Measurements from ENCODE around the gene QRSL1.
A peak's percentile ranks its signal among the peaks of the same experiment; 100 is the strongest.
"Not testable (repeated sequence)": the region's sequence is repeated elsewhere in the genome, so short reads cannot be mapped to it uniquely, and the experiment has no call there.

The QRSL1 gene

DNA sequence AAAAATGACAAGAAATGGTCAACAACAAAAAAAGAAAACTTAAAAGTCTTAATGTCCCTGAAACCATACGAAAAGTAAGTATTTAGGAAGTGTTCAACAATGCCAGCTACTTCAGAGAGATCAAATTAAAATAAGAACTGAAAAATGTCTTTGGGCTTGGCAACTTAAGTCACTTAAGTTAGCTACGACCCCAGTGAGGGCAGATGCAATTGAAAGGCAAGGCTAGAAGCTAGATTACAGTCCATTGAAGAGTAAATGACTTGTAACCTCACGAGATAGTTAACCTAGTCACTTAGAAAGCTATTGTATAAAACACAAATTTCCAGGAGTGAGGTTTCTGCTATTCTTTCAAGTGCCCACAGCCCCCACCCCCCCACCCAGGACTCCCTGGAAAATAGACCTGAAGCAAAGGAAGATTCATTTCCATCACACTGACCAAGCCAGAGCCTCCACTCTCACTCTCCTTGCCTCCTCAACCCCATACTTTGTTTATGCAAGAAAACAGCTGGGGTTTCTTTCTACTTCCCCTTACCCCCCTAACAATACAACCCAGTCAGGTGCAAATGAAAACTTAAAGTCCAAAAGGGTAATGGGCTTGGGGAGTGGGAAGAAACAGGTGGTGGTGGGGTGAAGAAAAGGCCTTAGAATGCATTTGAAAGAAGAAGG lies 14.7 kb upstream of the QRSL1 start:
- Mint-ChIP-seq H3K4me1 (ENCODE audit: low read depth) (peaks cover 20% of the 10 kb centered on the region), H3K9me3 (no peaks in the 10 kb centered on the region), H3K4me3 (no peak overlapping the region), H3K27ac (no peak overlapping the region), H3K36me3 (ENCODE audit: low read depth) (peaks cover 17% of the 10 kb centered on the region), H3K27me3 (ENCODE audit: low read depth) (no peaks in the 10 kb centered on the region)

DNA sequence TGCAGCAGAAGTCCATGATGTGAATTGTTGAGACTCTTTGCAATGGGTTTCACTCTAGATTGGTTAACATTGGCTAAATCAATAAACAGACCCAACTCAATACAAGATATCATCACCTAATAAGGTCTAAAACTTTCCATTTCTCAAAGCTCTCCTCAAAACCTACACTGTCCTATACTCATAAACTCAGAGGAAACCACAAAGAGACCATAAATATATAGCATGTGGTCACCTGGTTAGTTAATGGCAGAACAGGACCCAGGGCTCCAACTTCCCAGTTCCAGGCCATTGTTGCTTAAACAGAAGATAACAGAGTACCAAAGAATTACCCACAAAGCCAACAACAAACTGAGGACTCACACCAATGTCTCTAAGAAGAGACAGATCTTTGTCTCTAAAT lies 12.1 kb upstream of the QRSL1 start:
- no peaks in the 10 kb centered on the region for H3K9me3 Mint-ChIP-seq
- peaks cover 22% of the 10 kb centered on the region for H3K4me1 Mint-ChIP-seq (ENCODE audit: low read depth)
- H3K36me3 Mint-ChIP-seq (ENCODE audit: low read depth): peaks cover 17% of the 10 kb centered on the region
- no peak overlapping the region for H3K27ac Mint-ChIP-seq
- H3K4me3 Mint-ChIP-seq: no peak overlapping the region
- H3K27me3 Mint-ChIP-seq (ENCODE audit: low read depth): no peaks in the 10 kb centered on the region

DNA sequence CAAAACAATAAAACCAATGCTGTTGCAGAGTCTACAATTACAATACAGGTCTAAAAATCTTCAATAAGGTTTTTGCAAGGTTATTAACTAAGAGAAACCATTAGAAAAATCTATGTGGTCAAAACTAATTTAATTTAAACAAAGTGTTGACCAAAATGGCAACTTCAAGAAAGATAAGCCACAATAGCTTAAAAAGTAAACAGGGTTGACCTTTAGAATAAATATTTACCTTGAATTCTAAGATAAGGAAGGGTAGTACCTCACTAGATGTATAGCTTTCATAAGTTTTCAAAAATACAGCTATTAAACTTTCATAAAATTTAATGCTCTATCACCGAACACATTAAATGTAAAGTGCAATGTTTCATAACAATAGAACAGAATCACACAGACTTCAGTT lies 11.5 kb upstream of the QRSL1 start:
- H3K4me3 Mint-ChIP-seq: no peak overlapping the region
- H3K9me3 Mint-ChIP-seq: no peaks in the 10 kb centered on the region
- H3K36me3 Mint-ChIP-seq (ENCODE audit: low read depth): peaks cover 13% of the 10 kb centered on the region
- H3K4me1 Mint-ChIP-seq (ENCODE audit: low read depth): peaks cover 20% of the 10 kb centered on the region
- no peak overlapping the region for H3K27ac Mint-ChIP-seq
- no peaks in the 10 kb centered on the region for H3K27me3 Mint-ChIP-seq (ENCODE audit: low read depth)

DNA sequence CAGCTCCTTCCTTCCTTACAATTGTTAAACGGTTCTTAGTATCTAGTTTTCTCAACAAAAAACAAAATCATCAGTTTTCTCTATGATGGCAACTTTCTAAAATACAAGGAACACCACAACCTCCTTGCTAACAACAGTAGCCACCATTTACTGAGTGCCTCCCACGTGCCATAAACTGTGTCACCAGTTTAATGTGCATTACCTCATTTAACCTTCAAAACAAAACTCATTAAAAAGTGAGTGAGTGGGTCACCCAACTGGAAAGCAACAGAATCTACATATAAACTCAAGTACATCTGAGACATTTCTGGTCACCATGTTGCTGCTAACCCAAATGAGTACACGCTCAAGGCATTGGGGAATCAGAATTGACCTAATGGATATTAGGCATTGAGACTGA lies 11.1 kb upstream of the QRSL1 start:
- no peaks in the 10 kb centered on the region for H3K9me3 Mint-ChIP-seq
- peaks cover 11% of the 10 kb centered on the region for H3K36me3 Mint-ChIP-seq (ENCODE audit: low read depth)
- H3K27ac Mint-ChIP-seq: no peak overlapping the region
- H3K4me1 Mint-ChIP-seq (ENCODE audit: low read depth): peaks cover 15% of the 10 kb centered on the region
- H3K27me3 Mint-ChIP-seq (ENCODE audit: low read depth): no peaks in the 10 kb centered on the region
- no peak overlapping the region for H3K4me3 Mint-ChIP-seq

DNA sequence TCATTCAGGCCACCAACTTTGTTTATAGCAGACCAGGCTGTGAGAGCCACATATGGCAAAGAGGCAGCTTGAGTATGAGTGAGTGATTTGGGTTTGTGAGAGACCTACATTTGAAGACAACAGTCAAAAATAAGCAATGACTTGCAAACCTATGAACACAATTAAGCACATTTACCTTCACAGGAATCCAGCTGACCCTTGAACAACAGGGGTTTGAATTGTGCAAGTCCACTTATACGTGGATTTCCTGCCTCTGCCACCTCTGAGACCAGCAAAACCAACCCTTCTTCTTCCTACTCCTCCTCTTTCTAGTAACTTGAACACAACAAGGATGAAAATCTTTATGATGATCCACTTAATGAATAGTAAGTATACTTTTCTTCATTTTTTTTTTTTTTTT lies 10.2 kb upstream of the QRSL1 start:
- peaks cover 11% of the 10 kb centered on the region for H3K36me3 Mint-ChIP-seq (ENCODE audit: low read depth)
- no peak overlapping the region for H3K4me3 Mint-ChIP-seq
- H3K9me3 Mint-ChIP-seq: no peaks in the 10 kb centered on the region
- peaks cover 7% of the 10 kb centered on the region for H3K4me1 Mint-ChIP-seq (ENCODE audit: low read depth)
- no peaks in the 10 kb centered on the region for H3K27me3 Mint-ChIP-seq (ENCODE audit: low read depth)
- no peak overlapping the region for H3K27ac Mint-ChIP-seq

DNA sequence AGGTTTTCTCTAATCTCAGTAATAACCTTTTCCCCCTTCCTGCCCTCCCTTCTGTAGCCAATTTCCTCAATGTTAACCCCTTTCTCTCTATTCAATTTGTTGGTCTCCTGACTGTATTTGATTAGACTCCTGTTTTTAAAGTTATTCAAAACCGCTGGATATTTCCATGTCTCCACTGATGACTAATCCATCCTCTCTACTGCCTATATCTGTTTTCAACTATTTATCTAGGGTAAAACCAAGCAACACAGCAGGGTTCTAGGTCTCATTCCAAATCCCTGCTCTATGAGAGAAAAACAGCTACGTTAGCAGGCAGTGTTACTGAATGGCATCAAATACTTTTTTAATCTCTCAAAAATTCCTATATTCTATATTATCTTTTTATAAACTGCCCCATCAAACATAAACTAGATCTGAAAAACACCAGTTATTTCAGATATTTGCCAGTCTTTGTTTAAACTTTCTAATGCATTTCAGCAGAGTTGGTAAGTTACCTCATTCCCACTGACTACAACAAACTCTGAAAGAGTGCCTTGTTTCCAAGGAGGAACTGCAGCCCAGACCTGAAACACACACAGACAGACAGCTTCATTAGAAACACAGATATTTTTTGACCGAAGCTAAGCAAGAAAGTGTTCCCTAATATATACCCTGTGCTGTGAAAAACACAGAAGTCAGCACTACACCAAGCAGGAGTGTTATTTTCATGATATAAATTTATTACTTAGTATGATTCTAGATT lies 8.3 kb upstream of the QRSL1 start:
- H3K4me1 Mint-ChIP-seq (ENCODE audit: low read depth): peaks cover 2% of the 10 kb centered on the region
- H3K27me3 Mint-ChIP-seq (ENCODE audit: low read depth): no peaks in the 10 kb centered on the region
- no peak overlapping the region for H3K4me3 Mint-ChIP-seq
- peaks cover 9% of the 10 kb centered on the region for H3K36me3 Mint-ChIP-seq (ENCODE audit: low read depth)
- H3K9me3 Mint-ChIP-seq: no peaks in the 10 kb centered on the region
- H3K27ac Mint-ChIP-seq: no peak overlapping the region

GRCh38 chr6:106622412-106622811 lies 7.0 kb upstream of the QRSL1 start:
- Mint-ChIP-seq H3K9me3 (no peaks in the 10 kb centered on the region), H3K4me1 (ENCODE audit: low read depth) (peaks cover 5% of the 10 kb centered on the region), H3K36me3 (ENCODE audit: low read depth) (peaks cover 9% of the 10 kb centered on the region), H3K4me3 (no peak overlapping the region), H3K27ac (no peak overlapping the region), H3K27me3 (ENCODE audit: low read depth) (no peaks in the 10 kb centered on the region)

DNA sequence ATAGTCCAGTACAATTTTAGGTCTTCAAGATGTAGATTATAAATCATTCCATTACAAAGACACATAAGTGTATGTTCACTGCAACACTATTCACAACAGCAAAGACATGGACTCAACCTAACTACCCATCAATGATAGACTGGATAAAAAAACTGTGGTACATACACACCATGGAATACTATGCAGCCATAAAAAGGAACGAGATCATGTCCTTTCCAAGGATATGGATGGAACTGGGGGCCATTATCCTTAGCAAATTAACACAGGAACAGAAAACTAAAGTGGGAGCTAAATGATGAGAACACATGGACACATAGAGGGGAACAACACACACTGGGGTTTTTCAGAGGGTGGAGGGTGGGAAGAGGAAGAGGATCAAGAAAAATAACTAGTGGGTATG lies 6.3 kb upstream of the QRSL1 start:
- H3K4me1 Mint-ChIP-seq (ENCODE audit: low read depth): peaks cover 5% of the 10 kb centered on the region
- no peak overlapping the region for H3K27ac Mint-ChIP-seq
- H3K9me3 Mint-ChIP-seq: no peaks in the 10 kb centered on the region
- no peak overlapping the region for H3K4me3 Mint-ChIP-seq
- no peaks in the 10 kb centered on the region for H3K27me3 Mint-ChIP-seq (ENCODE audit: low read depth)
- peaks cover 9% of the 10 kb centered on the region for H3K36me3 Mint-ChIP-seq (ENCODE audit: low read depth)

- H3K27me3 Mint-ChIP-seq (ENCODE audit: low read depth): no peaks in the 10 kb centered on the region
- peaks cover 13% of the 10 kb centered on the region for H3K4me1 Mint-ChIP-seq (ENCODE audit: low read depth)
- no peaks in the 10 kb centered on the region for H3K9me3 Mint-ChIP-seq
- H3K4me3 Mint-ChIP-seq: no peak overlapping the region
- H3K27ac Mint-ChIP-seq: no peak overlapping the region
- H3K36me3 Mint-ChIP-seq (ENCODE audit: low read depth): no peaks in the 10 kb centered on the region
Observed at GRCh38 chr6:106626485-106626884, 2.9 kb upstream of the QRSL1 start.

GRCh38 chr6:106627760-106628159 lies 1.6 kb upstream of the QRSL1 start:
- not testable (repeated sequence) for H3K36me3 Mint-ChIP-seq (ENCODE audit: low read depth); H3K27me3 Mint-ChIP-seq (ENCODE audit: low read depth); H3K4me3 Mint-ChIP-seq; H3K9me3 Mint-ChIP-seq
- H3K27ac Mint-ChIP-seq: peak overlapping the region; percentile 49
- H3K4me1 Mint-ChIP-seq (ENCODE audit: low read depth): peaks cover 13% of the 10 kb centered on the region

DNA sequence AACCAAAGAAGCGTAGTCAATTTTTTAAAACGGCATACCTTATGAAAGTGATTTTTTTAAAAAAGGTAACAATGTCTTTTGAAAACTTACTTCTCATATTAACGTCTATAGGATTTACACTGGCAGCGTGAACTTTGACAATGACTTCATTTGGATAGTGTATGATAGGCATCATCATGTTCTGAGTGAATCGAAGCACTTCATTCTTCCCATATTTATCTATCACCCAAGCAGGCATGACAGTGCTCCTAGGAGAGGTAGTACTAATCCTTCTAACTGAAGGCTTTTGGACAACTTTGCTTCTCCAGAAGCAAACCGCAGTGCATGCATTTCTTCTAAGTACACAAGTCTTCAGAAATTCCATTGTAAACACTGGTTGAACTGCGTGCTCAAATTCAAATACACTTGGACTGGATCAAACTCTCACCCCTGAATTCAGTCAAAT lies 698 bp upstream of the QRSL1 start:
- Mint-ChIP-seq H3K4me3 (peak overlapping the region; percentile 97), H3K36me3 (ENCODE audit: low read depth) (no peaks in the 10 kb centered on the region), H3K9me3 (no peaks in the 10 kb centered on the region), H3K27ac (peak overlapping the region; percentile 97), H3K27me3 (ENCODE audit: low read depth) (no peaks in the 10 kb centered on the region), H3K4me1 (ENCODE audit: low read depth) (peaks cover 13% of the 10 kb centered on the region)

DNA sequence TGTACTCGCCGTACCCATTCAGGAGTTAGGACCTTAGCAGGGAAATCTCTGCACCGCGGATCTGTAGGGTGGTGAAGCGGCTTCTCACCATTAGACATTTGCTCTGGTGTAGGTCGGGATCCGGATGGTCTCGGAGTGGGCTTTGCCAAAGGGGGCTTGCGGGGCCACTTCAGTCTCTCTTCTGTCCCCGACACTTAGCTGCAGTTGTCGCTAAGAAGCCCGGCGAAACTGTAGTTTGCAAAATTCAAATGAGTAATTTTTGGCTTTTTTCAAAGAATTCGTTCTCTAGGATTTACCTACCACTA lies 433 bp downstream of the QRSL1 start:
- Mint-ChIP-seq H3K4me3 (peak overlapping the region; percentile 97), H3K36me3 (ENCODE audit: low read depth) (no peaks in the 10 kb centered on the region), H3K27ac (peak overlapping the region; percentile 97), H3K27me3 (ENCODE audit: low read depth) (no peaks in the 10 kb centered on the region), H3K4me1 (ENCODE audit: low read depth) (peaks cover 13% of the 10 kb centered on the region), H3K9me3 (no peaks in the 10 kb centered on the region)

DNA sequence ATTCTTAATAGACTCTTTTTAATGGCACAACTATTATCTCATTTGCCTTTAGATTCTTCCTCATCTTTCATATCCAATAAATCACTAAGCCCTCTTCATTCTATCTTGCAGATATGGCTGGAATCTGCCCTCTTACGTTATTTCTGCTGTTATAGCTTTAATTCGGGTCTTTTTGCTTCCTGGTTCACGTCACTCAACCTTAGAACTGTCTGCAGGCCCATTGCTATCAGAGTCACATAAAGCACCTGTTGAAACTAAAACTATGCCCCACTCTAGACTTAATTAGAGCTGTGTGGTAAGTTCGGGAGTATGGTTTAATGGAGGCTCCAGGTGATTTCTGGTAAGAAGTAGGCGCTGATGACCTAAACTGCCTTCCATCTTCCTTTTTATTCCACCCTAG lies 988 bp downstream of the QRSL1 start:
- Mint-ChIP-seq H3K4me3 (peak overlapping the region; percentile 97), H3K36me3 (ENCODE audit: low read depth) (no peaks in the 10 kb centered on the region), H3K27me3 (ENCODE audit: low read depth) (no peaks in the 10 kb centered on the region), H3K4me1 (ENCODE audit: low read depth) (peaks cover 13% of the 10 kb centered on the region), H3K9me3 (no peaks in the 10 kb centered on the region), H3K27ac (peak overlapping the region; percentile 97)

- Mint-ChIP-seq H3K36me3 (ENCODE audit: low read depth) (no peaks in the 10 kb centered on the region), H3K27ac (no peak overlapping the region), H3K4me3 (no peak overlapping the region), H3K4me1 (ENCODE audit: low read depth) (peaks cover 13% of the 10 kb centered on the region), H3K27me3 (ENCODE audit: low read depth) (no peaks in the 10 kb centered on the region), H3K9me3 (no peaks in the 10 kb centered on the region)
Observed at GRCh38 chr6:106631346-106631745, 2.0 kb downstream of the QRSL1 start.

GRCh38 chr6:106634565-106634964 lies 5.2 kb downstream of the QRSL1 start:
- Mint-ChIP-seq H3K27me3 (ENCODE audit: low read depth) (no peaks in the 10 kb centered on the region), H3K36me3 (ENCODE audit: low read depth) (peaks cover 2% of the 10 kb centered on the region), H3K4me1 (ENCODE audit: low read depth) (peaks cover 15% of the 10 kb centered on the region), H3K27ac (no peak overlapping the region), H3K4me3 (no peak overlapping the region), H3K9me3 (no peaks in the 10 kb centered on the region)

All from T-helper 1 cell treated with Interleukin-12 subunit alpha and Interleukin-12 subunit beta and Interleukin-4 antibody, amounts not matched to agents 30 μg/mL and 1 μg/mL, for 36 hours (primary cell).